Neural crest cell (in vitro differentiated cells): Measurements from ENCODE around the gene SRSF2. TPM values are rescaled to one million over a fixed set of nuclear protein-coding genes. Genes with fewer than 3 reads are reported as not detected.
"Not testable (repeated sequence)": the region's sequence is repeated elsewhere in the genome, so short reads cannot be mapped to it uniquely, and the experiment has no call there.

Experiments used
- DNase-seq: peaks from one replicate; pipeline ENCODE4 v3.0.0; 2021; ENCODE audit warnings: low read depth, mixed read lengths, low spot score
- H3K27ac Mint-ChIP-seq: one replicate; pipeline ENCODE4 v1.8.0; 2021; ENCODE audit warnings: mild to moderate bottlenecking, mixed read lengths; ENCODE audit not compliant: unreplicated experiment
- H3K27me3 Mint-ChIP-seq: 2 replicates; pipeline ENCODE4 v1.8.0; 2021; ENCODE audit warnings: low read depth, mild to moderate bottlenecking, mixed read lengths
- H3K36me3 Mint-ChIP-seq: 2 replicates; pipeline ENCODE4 v1.8.0; 2021; ENCODE audit warnings: low read depth, mild to moderate bottlenecking, mixed read lengths
- H3K4me1 Mint-ChIP-seq: 2 replicates; pipeline ENCODE4 v1.8.0; 2021; ENCODE audit warnings: mixed read lengths
- H3K4me3 Mint-ChIP-seq: one replicate; pipeline ENCODE4 v1.8.0; 2021; ENCODE audit warnings: mild to moderate bottlenecking, mixed read lengths
- H3K9me3 Mint-ChIP-seq: 2 replicates; pipeline ENCODE4 v1.8.0; 2021; ENCODE audit warnings: mixed read lengths
- total RNA-seq: library from RNA; stranded (reverse); gene quantifications from 2 replicates; pipeline ENCODE4 v1.2.1, GENCODE V29; 2021
- TF ChIP-seq, protein P1 (sequence below): fragments of 200-600 bp; sonication (generic); conservative IDR thresholded peaks from 2 replicates; pipeline ENCODE4 v1.5.0; 2021; ENCODE audit warnings: antibody characterized with exemption, mild to moderate bottlenecking

The SRSF2 gene
- total RNA-seq, 1 donor from 2014 or later, result 453 TPM

DNA sequence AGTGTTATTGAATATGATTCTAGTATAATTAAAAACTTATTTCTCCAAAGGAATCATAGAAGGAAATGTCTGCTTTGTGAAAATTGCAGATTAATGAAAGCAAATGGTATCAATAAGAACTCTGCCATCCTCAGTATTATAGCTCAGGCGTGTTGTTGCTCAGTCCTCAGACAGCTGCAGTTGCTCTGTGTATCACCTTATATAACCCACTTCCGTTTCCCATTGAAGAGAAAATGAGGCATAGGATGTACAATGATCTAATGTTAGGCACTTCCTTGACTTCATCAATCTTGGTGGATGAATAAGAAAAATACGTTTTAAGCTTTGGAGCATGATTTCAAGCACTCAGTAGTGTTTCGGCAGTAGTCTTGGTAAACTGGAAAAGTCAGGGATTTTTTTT is 14.9 kb upstream of the SRSF2 start:
- Mint-ChIP-seq H3K4me1 (peaks cover 26% of the 10 kb centered on the region), H3K4me3 (no peak overlapping the region), H3K27ac (peak overlapping the region; percentile 10), H3K27me3 (no peaks in the 10 kb centered on the region), H3K36me3 (peaks cover 10% of the 10 kb centered on the region), H3K9me3 (no peaks in the 10 kb centered on the region)
- DNase-seq, result no peak
- TF ChIP-seq, protein P1, sequence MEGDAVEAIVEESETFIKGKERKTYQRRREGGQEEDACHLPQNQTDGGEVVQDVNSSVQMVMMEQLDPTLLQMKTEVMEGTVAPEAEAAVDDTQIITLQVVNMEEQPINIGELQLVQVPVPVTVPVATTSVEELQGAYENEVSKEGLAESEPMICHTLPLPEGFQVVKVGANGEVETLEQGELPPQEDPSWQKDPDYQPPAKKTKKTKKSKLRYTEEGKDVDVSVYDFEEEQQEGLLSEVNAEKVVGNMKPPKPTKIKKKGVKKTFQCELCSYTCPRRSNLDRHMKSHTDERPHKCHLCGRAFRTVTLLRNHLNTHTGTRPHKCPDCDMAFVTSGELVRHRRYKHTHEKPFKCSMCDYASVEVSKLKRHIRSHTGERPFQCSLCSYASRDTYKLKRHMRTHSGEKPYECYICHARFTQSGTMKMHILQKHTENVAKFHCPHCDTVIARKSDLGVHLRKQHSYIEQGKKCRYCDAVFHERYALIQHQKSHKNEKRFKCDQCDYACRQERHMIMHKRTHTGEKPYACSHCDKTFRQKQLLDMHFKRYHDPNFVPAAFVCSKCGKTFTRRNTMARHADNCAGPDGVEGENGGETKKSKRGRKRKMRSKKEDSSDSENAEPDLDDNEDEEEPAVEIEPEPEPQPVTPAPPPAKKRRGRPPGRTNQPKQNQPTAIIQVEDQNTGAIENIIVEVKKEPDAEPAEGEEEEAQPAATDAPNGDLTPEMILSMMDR, result no peak

DNA sequence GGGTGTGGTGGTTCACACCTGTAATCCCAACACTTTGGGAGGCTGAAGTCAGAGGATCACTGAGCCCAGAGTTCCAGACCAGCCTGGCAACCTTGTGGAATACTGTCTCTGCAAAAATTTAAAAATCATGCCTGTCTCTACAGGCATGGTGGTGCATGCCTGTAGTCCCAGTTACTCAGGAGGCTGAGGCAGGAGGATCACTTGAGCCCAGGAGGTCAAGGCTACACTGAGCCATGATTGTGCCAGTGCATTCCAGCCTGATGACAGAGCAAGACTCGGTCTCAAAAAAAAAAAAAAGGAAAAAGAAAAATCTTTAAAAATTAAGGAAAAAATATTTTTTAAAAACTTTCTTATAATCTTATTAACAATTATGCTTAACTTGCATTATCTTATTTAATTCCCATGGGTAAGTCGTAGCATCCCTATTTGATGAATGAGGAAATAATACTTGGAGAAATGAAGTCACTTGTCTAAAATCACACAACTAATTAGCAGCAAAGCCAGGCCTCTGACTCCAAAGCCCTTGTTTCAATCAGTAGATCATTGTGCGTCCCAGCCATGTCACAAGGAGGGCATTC is 14.4 kb upstream of the SRSF2 start:
- TF ChIP-seq, protein P1, result no peak
- DNase-seq, result no peak
- no peak overlapping the region for H3K27ac Mint-ChIP-seq
- H3K4me3 Mint-ChIP-seq, result no peak overlapping the region
- no peaks in the 10 kb centered on the region for H3K9me3 Mint-ChIP-seq
- H3K27me3 Mint-ChIP-seq, result no peaks in the 10 kb centered on the region
- H3K36me3 Mint-ChIP-seq, result peaks cover 11% of the 10 kb centered on the region
- peaks cover 29% of the 10 kb centered on the region for H3K4me1 Mint-ChIP-seq

DNA sequence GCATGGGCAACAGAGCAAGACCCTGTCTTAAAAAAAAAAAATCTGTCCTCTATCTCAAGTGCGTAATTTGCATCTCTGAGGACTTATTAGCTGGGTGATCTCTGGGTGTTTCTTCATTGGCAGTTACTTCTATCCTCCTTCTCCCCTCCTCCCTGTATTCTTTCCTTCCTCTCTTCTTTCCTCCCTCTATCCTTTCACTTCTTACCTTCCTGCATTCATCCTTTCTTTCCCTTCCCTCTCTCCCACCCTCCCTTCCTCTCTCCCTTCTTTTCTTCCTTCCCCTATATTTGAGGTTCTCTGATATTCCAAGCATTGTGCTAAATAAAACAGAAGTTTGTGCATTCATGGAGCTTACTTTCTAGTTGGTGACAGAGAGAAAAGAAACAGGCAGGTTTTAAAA is 11.5 kb upstream of the SRSF2 start:
- DNase-seq, result no peak
- H3K27me3 Mint-ChIP-seq, result no peaks in the 10 kb centered on the region
- no peaks in the 10 kb centered on the region for H3K9me3 Mint-ChIP-seq
- H3K4me3 Mint-ChIP-seq, result no peak overlapping the region
- peaks cover 25% of the 10 kb centered on the region for H3K36me3 Mint-ChIP-seq
- H3K4me1 Mint-ChIP-seq, result peaks cover 30% of the 10 kb centered on the region
- TF ChIP-seq, protein P1, result no peak
- no peak overlapping the region for H3K27ac Mint-ChIP-seq

DNA sequence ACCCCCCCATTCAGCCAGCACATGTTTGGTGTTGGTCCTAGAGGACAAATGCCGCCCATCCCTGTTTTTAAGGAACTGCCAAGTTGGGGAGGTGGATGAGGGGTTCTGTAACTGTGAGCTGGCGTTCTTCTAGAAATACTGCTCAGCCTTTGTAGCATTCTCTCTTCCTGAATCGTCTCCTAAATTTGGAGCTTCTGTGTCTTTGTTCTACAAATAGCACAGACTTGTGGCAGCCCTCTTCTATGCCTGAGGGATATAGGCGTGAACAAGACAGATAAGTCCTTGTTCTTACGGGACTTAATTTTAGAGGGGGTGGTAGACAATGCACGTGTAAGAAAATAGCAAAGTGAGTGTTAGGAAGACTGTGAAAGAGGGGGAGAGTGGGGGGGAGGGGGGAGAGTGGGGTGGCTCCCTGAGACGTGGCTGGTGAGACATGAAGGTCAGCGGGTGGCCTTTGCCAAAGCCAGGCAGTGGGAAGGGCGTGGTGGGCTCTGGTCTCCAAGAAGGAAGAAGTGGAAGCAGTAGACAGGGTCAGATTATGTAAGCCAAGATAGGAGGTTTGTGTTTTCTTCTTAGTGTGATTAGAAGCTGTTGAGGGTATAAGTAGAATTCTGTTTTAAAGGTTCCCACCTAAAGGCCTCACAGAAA is 10.7 kb upstream of the SRSF2 start:
- H3K27ac Mint-ChIP-seq, result peak overlapping the region; percentile 83
- peaks cover 25% of the 10 kb centered on the region for H3K36me3 Mint-ChIP-seq
- H3K9me3 Mint-ChIP-seq, result no peaks in the 10 kb centered on the region
- peak; percentile 18 for DNase-seq
- H3K4me3 Mint-ChIP-seq, result peak overlapping the region; percentile 67
- H3K4me1 Mint-ChIP-seq, result peaks cover 30% of the 10 kb centered on the region
- H3K27me3 Mint-ChIP-seq, result no peaks in the 10 kb centered on the region
- TF ChIP-seq, protein P1, result no peak

DNA sequence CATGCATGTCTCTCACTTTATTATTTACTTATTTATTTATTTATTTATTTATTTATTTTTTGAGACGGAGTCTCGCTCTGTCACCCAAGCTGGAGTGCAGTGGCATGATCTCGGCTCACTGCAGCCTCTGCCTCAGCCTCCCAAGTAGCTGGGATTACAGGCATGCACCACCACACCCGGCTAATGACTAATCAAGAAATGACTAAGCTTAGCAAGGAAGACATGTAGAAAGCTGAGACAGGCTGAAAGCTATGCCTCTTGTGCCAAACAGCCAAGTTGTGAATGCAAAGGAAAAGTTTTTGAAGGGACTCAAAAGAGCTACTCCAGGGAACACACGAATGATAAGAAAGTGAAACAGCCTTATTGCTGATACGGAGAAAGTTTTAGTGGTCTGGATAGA is 8.7 kb upstream of the SRSF2 start:
- not testable (repeated sequence) for H3K27me3 Mint-ChIP-seq, DNase-seq, H3K27ac Mint-ChIP-seq, H3K9me3 Mint-ChIP-seq, H3K4me3 Mint-ChIP-seq
- peaks cover 26% of the 10 kb centered on the region for H3K4me1 Mint-ChIP-seq
- peaks cover 31% of the 10 kb centered on the region for H3K36me3 Mint-ChIP-seq

DNA sequence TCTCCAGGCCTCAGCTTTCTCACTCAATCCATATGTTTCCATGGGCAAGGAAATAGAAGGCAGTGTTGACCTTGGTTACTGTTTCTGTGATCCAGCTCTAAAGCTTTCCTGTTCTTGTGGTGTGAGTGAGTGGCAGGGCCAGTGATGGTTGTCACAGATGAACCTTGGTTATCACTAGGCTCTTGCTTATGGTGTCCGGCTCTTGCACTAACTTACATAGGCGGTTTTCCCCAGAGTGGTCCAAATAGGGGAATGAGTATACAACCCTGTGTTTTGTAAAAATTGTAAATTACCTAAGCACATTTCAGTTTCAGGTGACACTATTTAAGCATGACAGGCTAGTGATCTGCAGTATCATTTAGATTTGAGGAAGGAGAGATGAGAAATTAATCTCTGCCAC is 7.6 kb upstream of the SRSF2 start:
- H3K36me3 Mint-ChIP-seq, result peaks cover 31% of the 10 kb centered on the region
- H3K9me3 Mint-ChIP-seq, result no peaks in the 10 kb centered on the region
- no peak overlapping the region for H3K4me3 Mint-ChIP-seq
- H3K4me1 Mint-ChIP-seq, result peaks cover 27% of the 10 kb centered on the region
- H3K27ac Mint-ChIP-seq, result peak overlapping the region; percentile 57
- no peak for DNase-seq
- no peaks in the 10 kb centered on the region for H3K27me3 Mint-ChIP-seq
- TF ChIP-seq, protein P1, result no peak
